WERI-Rb-1 (cell line): ENCODE measurements around the gene FBRSL1.

Experiments
- DNase-seq: peaks from one replicate; pipeline ENCODE4 v3.0.0-alpha.2; 2020
- H3K27ac ChIP-seq: fragments of 250-450 bp; sonication (Bioruptor Pico); 2 replicates; pipeline ENCODE4 v1.5.1; 2020; ENCODE audit warnings: mild to moderate bottlenecking, moderate library complexity
- H3K27me3 ChIP-seq: fragments of 250-450 bp; sonication (Bioruptor Pico); 2 replicates; pipeline ENCODE4 v1.5.1; 2021; ENCODE audit warnings: mild to moderate bottlenecking, low read depth, moderate library complexity; ENCODE audit not compliant: insufficient read depth, severe bottlenecking
- H3K36me3 ChIP-seq: fragments of 250-450 bp; sonication (Bioruptor Pico); 2 replicates; pipeline ENCODE4 v1.5.1; 2020; ENCODE audit warnings: mild to moderate bottlenecking, moderate library complexity
- H3K4me3 ChIP-seq: 2 replicates; pipeline ENCODE4 v1.5.1; 2011; ENCODE audit warnings: low read depth, mild to moderate bottlenecking, control low read depth, low read length
- H3K9me3 ChIP-seq: fragments of 250-450 bp; sonication (Bioruptor Pico); 2 replicates; pipeline ENCODE4 v1.5.1; 2021; ENCODE audit warnings: mild to moderate bottlenecking, moderate library complexity; ENCODE audit not compliant: severe bottlenecking
- TF ChIP-seq, protein P1 (sequence below): IDR thresholded peaks from 2 replicates; pipeline ENCODE4 v1.5.1; 2011; ENCODE audit warnings: low read depth, mild to moderate bottlenecking, control low read depth, inconsistent platforms, low read length

Gene FBRSL1

DNA sequence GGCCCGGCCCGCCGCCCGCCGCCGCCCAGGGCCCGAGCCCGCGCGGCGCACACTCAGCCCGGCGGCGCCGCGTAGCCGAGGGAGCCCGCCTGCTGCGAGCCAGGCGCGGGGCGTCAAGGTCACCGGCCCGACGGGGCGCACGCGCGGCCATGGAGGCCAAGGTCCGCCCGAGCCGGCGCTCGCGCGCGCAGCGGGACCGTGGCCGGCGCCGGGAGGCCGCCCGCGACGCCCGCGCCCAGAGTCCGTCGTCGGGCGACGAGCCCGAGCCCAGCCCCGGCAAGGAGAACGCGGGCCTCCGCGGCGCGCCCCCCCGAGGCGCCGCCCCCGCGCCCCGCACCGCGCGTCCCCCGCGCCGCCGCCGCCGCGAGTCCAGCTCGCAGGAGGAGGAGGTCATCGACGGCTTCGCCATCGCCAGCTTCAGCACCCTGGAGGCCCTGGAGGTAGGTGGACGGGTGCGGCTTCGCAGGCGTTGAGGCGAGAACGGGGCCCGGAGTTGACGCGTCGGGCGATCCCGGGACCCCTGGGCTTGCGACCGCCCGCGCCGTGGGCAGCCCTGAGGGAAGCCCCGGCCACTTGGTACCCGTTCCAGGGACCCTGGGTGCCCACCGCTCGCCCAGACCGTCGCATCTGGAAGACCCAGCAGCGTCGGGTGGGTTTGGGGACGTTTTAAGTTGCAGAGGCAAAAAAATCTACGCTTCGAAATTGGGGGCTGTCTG is 629 bp downstream of the FBRSL1 start:
- Histone ChIP-seq H3K27ac (peak overlapping the region; percentile 42; the same call in 1 of the 2 replicates), H3K27me3 (no peaks in the 10 kb centered on the region), H3K36me3 (peaks cover 29% of the 10 kb centered on the region), H3K4me3 (peak overlapping the region; percentile 61), H3K9me3 (no peaks in the 10 kb centered on the region)
- TF ChIP-seq, protein P1, sequence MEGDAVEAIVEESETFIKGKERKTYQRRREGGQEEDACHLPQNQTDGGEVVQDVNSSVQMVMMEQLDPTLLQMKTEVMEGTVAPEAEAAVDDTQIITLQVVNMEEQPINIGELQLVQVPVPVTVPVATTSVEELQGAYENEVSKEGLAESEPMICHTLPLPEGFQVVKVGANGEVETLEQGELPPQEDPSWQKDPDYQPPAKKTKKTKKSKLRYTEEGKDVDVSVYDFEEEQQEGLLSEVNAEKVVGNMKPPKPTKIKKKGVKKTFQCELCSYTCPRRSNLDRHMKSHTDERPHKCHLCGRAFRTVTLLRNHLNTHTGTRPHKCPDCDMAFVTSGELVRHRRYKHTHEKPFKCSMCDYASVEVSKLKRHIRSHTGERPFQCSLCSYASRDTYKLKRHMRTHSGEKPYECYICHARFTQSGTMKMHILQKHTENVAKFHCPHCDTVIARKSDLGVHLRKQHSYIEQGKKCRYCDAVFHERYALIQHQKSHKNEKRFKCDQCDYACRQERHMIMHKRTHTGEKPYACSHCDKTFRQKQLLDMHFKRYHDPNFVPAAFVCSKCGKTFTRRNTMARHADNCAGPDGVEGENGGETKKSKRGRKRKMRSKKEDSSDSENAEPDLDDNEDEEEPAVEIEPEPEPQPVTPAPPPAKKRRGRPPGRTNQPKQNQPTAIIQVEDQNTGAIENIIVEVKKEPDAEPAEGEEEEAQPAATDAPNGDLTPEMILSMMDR = no peak
- no peak for DNase-seq

DNA sequence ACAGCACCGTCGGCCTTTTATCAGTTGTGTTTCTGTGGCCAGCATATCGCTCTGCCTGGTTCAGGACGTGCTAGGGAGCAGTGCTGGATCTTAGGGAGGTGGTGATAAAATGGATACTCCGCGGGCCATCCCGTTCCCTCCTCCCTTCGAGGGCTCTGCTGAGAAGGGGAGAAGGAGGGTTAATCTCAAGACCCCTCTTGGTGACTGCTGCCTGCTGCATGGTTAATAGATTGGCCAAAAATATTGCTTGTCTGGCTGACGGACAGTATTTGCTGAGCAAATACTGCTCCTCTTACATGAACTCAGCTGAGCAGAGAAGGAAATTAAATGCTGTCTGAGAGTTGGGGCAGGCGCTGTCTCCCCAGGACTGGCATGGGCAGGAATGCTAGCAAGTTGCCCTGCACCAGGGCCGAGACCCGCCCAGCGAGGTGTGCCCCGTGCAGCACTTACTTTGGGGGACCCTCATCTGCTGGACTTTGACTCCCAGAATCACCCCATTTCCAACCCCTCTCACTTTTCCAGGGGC is 1.2 kb downstream of the FBRSL1 start:
- peaks cover 29% of the 10 kb centered on the region for H3K36me3 ChIP-seq
- DNase-seq = no peak
- no peaks in the 10 kb centered on the region for H3K27me3 ChIP-seq
- peak overlapping the region; percentile 61 for H3K4me3 ChIP-seq
- 0 out of 2 replicates have a peak overlapping the region, but pooled peaks have one; percentile 42 for H3K27ac ChIP-seq
- TF ChIP-seq, protein P1 = no peak
- no peaks in the 10 kb centered on the region for H3K9me3 ChIP-seq

DNA sequence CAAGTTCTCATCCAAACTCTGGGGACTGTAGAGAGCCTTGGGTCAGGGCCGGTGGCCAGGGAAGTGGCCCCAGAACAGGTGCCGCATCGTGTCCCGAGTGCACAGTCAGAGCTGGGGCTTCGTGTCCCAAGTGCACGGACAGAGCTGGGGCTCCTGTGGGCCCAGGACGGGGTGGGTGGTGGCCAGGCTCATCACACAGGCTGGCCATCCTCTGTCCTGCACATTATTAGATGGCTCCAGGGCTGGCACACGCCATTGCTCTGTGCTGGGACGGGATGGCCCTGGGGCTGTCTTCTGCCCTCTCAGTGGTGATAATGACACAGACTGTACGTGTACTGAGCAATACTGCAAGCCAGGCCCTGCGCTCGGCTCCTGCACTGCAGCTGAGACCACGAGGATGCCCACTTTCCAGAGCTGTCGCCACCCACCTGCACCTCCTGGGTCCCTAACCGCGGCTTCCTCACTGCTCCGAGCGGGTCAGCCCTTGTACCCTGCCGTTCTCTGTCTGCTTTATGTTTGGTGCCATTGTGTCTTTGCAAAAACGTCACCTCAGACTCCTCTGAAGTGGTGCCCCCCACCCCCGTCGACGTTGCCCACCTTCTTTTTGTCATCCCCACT is 1.9 kb downstream of the FBRSL1 start:
- DNase-seq = no peak
- peaks cover 29% of the 10 kb centered on the region for H3K36me3 ChIP-seq
- H3K9me3 ChIP-seq = no peaks in the 10 kb centered on the region
- H3K27ac ChIP-seq = no peak overlapping the region
- no peak overlapping the region for H3K4me3 ChIP-seq
- TF ChIP-seq, protein P1 = no peak
- H3K27me3 ChIP-seq = no peaks in the 10 kb centered on the region

DNA sequence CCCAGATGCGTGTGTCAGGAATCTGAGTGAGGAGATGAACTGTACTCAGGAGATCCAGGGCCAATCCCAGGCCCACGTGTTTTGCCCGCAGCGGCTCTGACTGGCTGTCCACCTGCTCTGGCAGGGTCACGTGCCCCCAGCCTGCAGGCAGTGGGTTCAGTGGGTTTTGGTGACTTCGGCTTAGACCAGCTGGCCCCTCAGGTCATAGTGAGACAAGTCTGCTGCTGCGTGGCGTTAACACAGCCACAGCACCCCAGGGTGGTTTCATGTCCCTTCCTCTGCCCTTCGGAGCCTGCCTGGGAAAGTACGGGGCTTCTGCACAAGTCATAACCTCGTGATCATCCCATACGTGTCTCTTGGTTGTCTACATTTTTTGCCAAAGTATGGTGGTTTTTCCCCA is 2.6 kb downstream of the FBRSL1 start:
- no peaks in the 10 kb centered on the region for H3K27me3 ChIP-seq
- TF ChIP-seq, protein P1 = no peak
- H3K9me3 ChIP-seq = no peaks in the 10 kb centered on the region
- H3K27ac ChIP-seq = no peak overlapping the region
- no peak overlapping the region for H3K4me3 ChIP-seq
- H3K36me3 ChIP-seq = peaks cover 29% of the 10 kb centered on the region
- DNase-seq = no peak

DNA sequence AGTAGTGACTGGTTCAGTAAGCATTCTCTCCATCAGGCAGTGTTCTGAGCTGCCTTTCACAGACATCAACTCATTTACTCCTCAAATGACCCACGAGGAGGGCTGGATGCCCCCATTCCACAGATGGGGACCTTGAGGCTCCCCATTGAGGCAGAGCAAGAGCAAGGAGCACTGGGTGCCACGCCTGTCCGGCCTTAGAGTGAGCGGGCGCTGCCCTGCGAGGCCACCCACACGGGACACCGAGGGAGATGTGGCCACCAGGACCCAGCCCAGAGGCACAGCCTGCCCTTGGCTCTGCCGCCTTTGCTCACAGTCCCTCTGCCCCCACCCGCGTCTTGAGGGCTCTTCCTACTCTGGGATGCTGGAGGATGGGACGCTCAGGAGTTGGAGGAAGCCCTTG is 3.0 kb downstream of the FBRSL1 start:
- TF ChIP-seq, protein P1 = no peak
- Histone ChIP-seq H3K27me3 (no peaks in the 10 kb centered on the region), H3K9me3 (no peaks in the 10 kb centered on the region), H3K4me3 (no peak overlapping the region), H3K36me3 (peaks cover 29% of the 10 kb centered on the region), H3K27ac (no peak overlapping the region)
- DNase-seq = no peak
